PFSK-1 (cell line): ENCODE measurements around the gene AREL1.

ENCODE experiments used
- FOXP2 ChIP-seq: optimal IDR thresholded peaks from 2 replicates; pipeline ENCODE3; 2011; ENCODE audit warnings: borderline replicate concordance, control low read depth, inconsistent platforms; ENCODE audit not compliant: insufficient read depth; ENCODE audit errors: extremely low read length, extremely low read depth
- POLR2AphosphoS5 ChIP-seq: IDR thresholded peaks from 2 replicates; pipeline ENCODE4 v1.6.1; 2012; ENCODE audit warnings: low read depth, mild to moderate bottlenecking, control low read depth, low read length, moderate library complexity
- REST ChIP-seq, 2 experiments: IDR thresholded peaks; 2 replicates each; pipeline versions ENCODE4 v1.6.1 to v1.8.0; 2011 to 2012; ENCODE audit warnings: low read depth in 2 of 2, low read length in 2 of 2, control low read depth in 1 of 2, inconsistent platforms in 1 of 2, mild to moderate bottlenecking in 1 of 2, moderate library complexity in 1 of 2; ENCODE audit not compliant: insufficient read depth in 1 of 2
- SIN3A ChIP-seq: IDR thresholded peaks from 2 replicates; pipeline ENCODE4 v1.6.1; 2012; ENCODE audit warnings: mild to moderate bottlenecking, low read length, moderate library complexity, borderline replicate concordance; ENCODE audit not compliant: insufficient read depth
- TAF1 ChIP-seq: IDR thresholded peaks from 2 replicates; pipeline ENCODE4 v1.6.1; 2012; ENCODE audit warnings: low read length, control low read depth, borderline replicate concordance; ENCODE audit not compliant: insufficient read depth

The AREL1 gene

GRCh38 chr14:74671789-74672188, 41.1 kb downstream of the AREL1 start:
- TF ChIP-seq TAF1 (no peak), REST (IDR thresholded peaks at IDR 0.05; ENCODE audit: insufficient read depth in 1 of 2, low read depth in 2 of 2, low read length in 2 of 2) (no peak), SIN3A (no peak), FOXP2 (no peak), POLR2AphosphoS5 (no peak)

- TF ChIP-seq FOXP2: no peak
- no peak for TF ChIP-seq SIN3A
- TF ChIP-seq TAF1: no peak
- no peak for TF ChIP-seq REST (IDR thresholded peaks at IDR 0.05; ENCODE audit: insufficient read depth in 1 of 2, low read depth in 2 of 2, low read length in 2 of 2)
- no peak for TF ChIP-seq POLR2AphosphoS5
Measured at GRCh38 chr14:74670726-74671411, 42.0 kb downstream of the AREL1 start.

GRCh38 chr14:74669846-74670245, 43.0 kb downstream of the AREL1 start:
- TF ChIP-seq POLR2AphosphoS5 (no peak), TAF1 (no peak), FOXP2 (no peak), SIN3A (no peak), REST (IDR thresholded peaks at IDR 0.05; ENCODE audit: insufficient read depth in 1 of 2, low read depth in 2 of 2, low read length in 2 of 2) (no peak)

GRCh38 chr14:74669256-74669655, 43.6 kb downstream of the AREL1 start:
- TF ChIP-seq FOXP2: no peak
- TF ChIP-seq POLR2AphosphoS5: no peak
- TF ChIP-seq SIN3A: no peak
- TF ChIP-seq REST (IDR thresholded peaks at IDR 0.05; ENCODE audit: insufficient read depth in 1 of 2, low read depth in 2 of 2, low read length in 2 of 2): no peak
- no peak for TF ChIP-seq TAF1

- no peak for TF ChIP-seq TAF1
- no peak for TF ChIP-seq SIN3A
- TF ChIP-seq FOXP2: no peak
- TF ChIP-seq REST (IDR thresholded peaks at IDR 0.05; ENCODE audit: insufficient read depth in 1 of 2, low read depth in 2 of 2, low read length in 2 of 2): no peak
- no peak for TF ChIP-seq POLR2AphosphoS5
Measured at GRCh38 chr14:74667758-74668157, 45.1 kb downstream of the AREL1 start.
